Activated naive CD4-positive, alpha-beta T cell (primary cell): ENCODE results near the gene HOXB4.

ENCODE experiments used
- DNase-seq, 4 experiments: peaks; one replicate each; lab custom pipeline; 2025; lab: John Stamatoyannopoulos, UW

The HOXB4 gene

DNA sequence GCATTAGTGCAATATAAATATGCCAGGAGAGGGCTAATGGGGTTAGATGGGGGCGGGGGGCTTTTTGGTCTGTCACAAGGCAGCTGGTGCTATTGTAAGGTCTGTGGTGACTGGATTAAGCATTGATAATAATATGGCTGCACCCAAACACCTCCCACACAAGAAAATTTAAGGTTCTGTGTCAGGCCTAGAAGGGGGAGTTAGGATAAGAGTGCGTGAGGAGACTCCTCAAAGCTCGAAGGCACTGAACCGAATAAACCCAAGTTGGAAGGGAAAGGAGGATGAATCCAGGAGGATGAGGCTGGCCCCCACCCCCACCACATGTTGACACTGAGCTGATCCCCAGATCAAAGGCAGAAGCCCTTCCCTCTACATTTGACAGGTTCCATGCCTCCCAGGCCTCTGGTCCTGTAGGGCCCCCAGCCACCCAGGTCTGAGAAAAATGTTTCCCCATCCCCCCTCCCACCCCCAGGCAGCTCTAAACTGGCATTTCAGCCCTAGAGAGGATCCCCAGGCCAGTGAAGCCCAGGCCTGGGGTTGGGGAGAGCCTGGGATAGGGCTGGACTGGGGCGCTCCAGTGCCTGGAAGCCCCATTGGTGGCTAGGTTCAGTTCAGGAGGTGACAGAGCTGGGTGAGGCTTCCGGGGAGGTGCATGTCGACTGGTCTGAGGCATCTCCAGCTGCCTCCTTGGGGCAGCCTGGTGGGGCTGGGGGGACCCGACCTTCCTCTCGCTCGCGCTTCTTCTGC lies 49.0 kb downstream of the HOXB4 start:
- DNase-seq, result no peak

DNA sequence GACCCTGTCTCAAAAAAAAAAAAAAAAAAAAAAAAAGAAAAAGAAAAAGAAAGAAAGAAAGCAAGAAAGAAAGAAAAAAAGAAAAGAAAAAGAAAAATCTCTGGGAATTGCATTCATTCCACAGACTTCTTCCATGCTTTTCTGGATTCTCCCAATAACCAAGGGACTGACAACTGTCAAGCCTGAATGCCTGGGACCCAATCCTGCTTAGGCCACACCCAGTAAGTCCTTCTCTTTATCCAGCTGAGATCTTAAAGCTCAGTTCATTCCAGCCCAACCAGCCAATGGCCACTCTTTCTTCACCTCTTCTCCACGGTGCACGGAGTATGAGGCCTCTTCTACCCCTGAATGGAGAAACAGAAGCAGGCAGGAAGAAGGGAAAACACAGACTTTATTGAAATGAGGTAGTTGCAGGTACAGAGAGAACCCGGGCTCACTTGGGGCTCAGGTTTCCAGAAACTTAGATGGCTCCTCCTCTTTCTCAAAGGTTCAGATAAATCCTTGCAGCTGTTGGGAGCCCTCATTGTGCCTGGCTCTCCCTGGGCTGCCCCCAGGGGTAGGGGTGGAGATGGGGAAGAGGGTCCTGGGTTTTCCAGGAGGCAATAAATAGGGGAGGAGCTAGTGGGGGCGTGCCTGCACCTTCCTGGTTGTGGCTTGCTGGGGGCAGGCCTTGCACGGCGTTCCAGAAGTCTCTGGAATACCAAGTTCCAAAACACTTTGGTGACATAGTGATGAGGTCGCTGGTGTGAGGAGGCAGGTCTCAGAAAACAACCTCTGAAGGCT lies 49.8 kb downstream of the HOXB4 start:
- DNase-seq, result no peak

DNA sequence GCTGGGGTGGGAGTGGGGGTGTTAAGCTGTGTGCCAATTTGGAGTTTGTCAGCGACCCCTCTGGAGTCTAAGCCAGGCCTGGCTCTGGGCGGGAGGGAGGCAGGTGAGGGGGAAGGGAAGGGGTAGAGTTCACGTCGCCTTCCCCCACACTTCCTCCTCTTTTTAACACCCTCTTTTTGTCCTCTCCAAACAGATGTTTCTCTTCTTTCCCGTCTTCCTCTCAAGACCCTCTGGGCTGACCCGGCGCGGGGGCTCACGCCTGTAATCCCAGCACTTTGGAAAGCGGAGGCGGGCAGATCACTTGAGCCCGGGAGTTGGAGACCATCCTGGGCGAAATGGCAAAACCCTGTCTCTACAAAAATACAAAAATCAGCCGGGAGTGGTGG lies 50.6 kb downstream of the HOXB4 start:
- DNase-seq, result no peak

DNA sequence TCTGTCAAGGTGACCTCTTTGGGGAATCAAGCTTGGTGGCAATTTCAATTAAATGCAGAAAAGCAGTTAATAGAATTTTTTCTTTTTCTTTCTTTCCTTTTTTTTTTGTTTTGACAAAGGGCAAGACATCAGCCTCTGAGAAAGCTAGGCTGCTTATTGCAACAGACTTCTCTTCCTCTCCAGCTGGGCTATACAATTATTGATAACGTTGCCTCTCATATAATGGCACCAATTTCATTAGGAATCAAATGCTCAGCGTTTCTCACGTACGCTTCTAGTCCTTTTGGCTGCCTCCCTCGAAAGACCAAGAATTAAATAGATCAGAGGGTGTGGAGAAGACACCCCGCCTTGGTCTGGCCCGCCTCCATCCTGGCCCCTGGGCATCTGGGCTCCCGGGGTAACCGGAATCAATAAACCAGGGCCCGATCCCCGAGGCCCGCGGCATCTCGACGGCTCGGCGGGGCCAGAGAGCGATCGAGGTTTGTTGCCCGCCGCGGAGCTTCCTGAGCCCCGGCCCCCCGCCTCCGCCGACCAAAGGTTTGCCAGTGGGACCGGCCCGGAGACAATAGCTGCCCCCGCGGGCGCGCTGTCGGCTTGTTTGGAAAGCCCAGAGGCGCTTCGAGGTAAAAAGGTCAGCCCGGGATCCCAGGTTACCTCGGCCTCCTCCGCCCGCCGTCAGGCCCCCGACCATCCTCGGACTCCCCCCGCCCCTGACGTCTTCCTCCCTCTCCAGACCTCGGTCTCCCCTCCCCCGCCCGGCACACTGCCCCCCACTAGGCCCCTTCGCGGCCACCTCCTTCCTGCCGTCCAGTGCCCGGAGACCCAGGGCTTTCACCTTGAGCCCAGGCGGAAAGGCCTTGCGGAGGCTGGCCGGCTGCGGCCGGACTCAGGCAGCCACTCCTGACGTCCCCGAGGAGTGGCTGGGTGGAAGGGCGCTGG lies 51.3 kb downstream of the HOXB4 start:
- no peak for DNase-seq
